BLaER1 treated with 17β-estradiol and CSF1 and Interleukin-3, amounts not matched to agents 10 nM and 100 nM (cell line): ENCODE data around the gene GABRB2.

Experiments
- H3K27ac ChIP-seq, 11 experiments: shearing (Covaris generic); formaldehyde crosslinking; 2 replicates each; pipeline ENCODE4 v1.8.1; 2022
- H3K27me3 ChIP-seq, 11 experiments: shearing (Covaris generic); formaldehyde crosslinking; 2 replicates each; pipeline ENCODE4 v1.8.1; 2022
- H3K36me3 ChIP-seq, 11 experiments: shearing (Covaris generic); formaldehyde crosslinking; 2 replicates each; pipeline ENCODE4 v1.8.1; 2022
- H3K4me1 ChIP-seq, 10 experiments: shearing (Covaris generic); formaldehyde crosslinking; 2 replicates each; pipeline ENCODE4 v1.8.1; 2022
- H3K4me2 ChIP-seq, 11 experiments: shearing (Covaris generic); formaldehyde crosslinking; 2 replicates each; pipeline ENCODE4 v1.8.1; 2022
- H3K4me3 ChIP-seq, 10 experiments: shearing (Covaris generic); formaldehyde crosslinking; 2 replicates each; pipeline ENCODE4 v1.8.1; 2022
- H3K9ac ChIP-seq, 11 experiments: shearing (Covaris generic); formaldehyde crosslinking; 2 replicates each; pipeline ENCODE4 v1.8.1; 2022
- H3K9me3 ChIP-seq, 11 experiments: shearing (Covaris generic); formaldehyde crosslinking; replicated peaks in 1 of 11; 2 replicates each; pipeline ENCODE4 v1.8.1; 2022
- H4K20me1 ChIP-seq, 11 experiments: shearing (Covaris generic); formaldehyde crosslinking; 2 replicates each; pipeline ENCODE4 v1.8.1; 2022
- Cebpa-rat ChIP-seq, 11 experiments: shearing (Covaris generic); IDR thresholded peaks; 2 replicates each; pipeline ENCODE4 v1.8.1; 2022

The GABRB2 gene

DNA sequence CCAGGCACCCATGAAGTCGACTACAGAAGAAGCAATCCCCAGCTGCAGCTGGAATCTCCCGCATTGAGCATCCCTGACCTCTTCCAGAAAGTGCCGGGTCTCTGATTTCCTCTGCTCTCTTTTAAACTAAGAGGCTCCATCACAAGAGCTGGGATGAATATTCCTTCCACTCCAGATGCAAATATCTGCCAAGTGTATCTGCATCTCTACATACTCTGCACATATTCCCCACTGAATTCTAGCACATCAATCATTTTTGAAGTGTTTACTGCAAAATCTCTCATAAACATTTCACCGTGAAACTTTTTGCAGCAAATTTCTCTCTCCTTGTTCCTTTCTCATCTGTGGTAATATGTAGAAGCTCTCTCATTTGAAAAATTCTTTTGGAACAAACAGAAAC, 161.5 kb downstream of the GABRB2 start:
- no peaks in the 10 kb centered on the region for H4K20me1 ChIP-seq
- H3K4me2 ChIP-seq = no peak overlapping the region
- no peak overlapping the region for H3K27ac ChIP-seq
- no peaks in the 10 kb centered on the region for H3K36me3 ChIP-seq
- H3K4me1 ChIP-seq = no peaks in the 10 kb centered on the region
- TF ChIP-seq Cebpa-rat (IDR thresholded peaks at IDR 0.05) = no peak
- H3K9ac ChIP-seq = no peak overlapping the region
- no peaks in the 10 kb centered on the region for H3K27me3 ChIP-seq
- no peak overlapping the region for H3K4me3 ChIP-seq
- H3K9me3 ChIP-seq = no peaks in the 10 kb centered on the region

GRCh38 chr5:161382685-161383084, 163.8 kb downstream of the GABRB2 start:
- H3K36me3 ChIP-seq = no peaks in the 10 kb centered on the region
- H4K20me1 ChIP-seq = no peaks in the 10 kb centered on the region
- no peak overlapping the region for H3K4me3 ChIP-seq
- H3K27ac ChIP-seq = no peak overlapping the region
- TF ChIP-seq Cebpa-rat (IDR thresholded peaks at IDR 0.05) = no peak
- H3K4me1 ChIP-seq = no peaks in the 10 kb centered on the region
- H3K9ac ChIP-seq = no peak overlapping the region
- no peaks in the 10 kb centered on the region for H3K27me3 ChIP-seq
- H3K9me3 ChIP-seq = no peaks in the 10 kb centered on the region
- no peak overlapping the region for H3K4me2 ChIP-seq

GRCh38 chr5:161380486-161380885, 166.0 kb downstream of the GABRB2 start:
- H3K27me3 ChIP-seq = no peaks in the 10 kb centered on the region
- H3K36me3 ChIP-seq = no peaks in the 10 kb centered on the region
- no peak overlapping the region for H3K4me3 ChIP-seq
- H3K9me3 ChIP-seq = no peaks in the 10 kb centered on the region
- H3K4me1 ChIP-seq = no peaks in the 10 kb centered on the region
- H4K20me1 ChIP-seq = no peaks in the 10 kb centered on the region
- H3K4me2 ChIP-seq = no peak overlapping the region
- H3K27ac ChIP-seq = no peak overlapping the region
- no peak overlapping the region for H3K9ac ChIP-seq
- TF ChIP-seq Cebpa-rat (IDR thresholded peaks at IDR 0.05) = no peak

DNA sequence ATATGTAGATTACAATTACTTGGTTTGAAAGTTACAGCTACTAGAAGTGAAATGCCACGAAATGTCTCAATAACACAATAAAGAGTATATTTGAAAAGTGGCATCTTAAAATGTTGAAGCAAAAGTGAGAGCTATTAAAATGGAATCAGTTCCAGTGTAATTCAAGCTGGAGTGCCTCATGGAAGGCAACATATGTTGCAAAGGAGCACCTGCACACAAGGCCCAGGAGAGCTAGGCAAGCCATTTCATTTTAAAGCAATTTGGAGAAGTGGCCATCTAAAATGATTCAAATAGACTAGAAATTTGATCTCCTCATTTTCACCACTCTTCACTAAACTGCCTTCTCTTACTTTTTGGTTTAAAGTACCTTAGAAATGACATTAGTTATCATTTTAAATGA, 167.8 kb downstream of the GABRB2 start:
- H3K36me3 ChIP-seq = no peaks in the 10 kb centered on the region
- H3K27me3 ChIP-seq = no peaks in the 10 kb centered on the region
- no peak overlapping the region for H3K4me3 ChIP-seq
- no peaks in the 10 kb centered on the region for H3K9me3 ChIP-seq
- no peak overlapping the region for H3K27ac ChIP-seq
- no peaks in the 10 kb centered on the region; a peak in 1 of 22 replicates for H4K20me1 ChIP-seq
- no peak overlapping the region for H3K9ac ChIP-seq
- TF ChIP-seq Cebpa-rat (IDR thresholded peaks at IDR 0.05) = no peak
- no peaks in the 10 kb centered on the region for H3K4me1 ChIP-seq
- no peak overlapping the region for H3K4me2 ChIP-seq

DNA sequence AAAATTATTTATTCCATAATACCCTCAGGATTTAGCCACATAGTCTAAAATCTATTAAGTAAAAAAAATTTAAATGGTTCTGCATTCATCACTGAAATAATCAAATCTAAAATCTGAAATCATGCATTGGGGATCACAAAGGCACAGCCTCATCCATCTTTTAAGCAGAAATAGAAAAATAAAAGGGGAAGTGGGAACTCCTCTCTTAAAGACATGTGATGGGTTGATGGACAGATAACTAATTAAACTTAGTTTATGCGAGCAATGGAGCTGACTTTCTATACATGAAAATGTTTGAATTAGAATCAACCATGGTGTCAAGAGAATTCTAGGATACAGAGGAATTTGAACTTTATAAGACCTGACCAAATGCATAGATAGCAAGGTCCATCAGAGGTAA, 170.5 kb downstream of the GABRB2 start:
- no peak overlapping the region for H3K27ac ChIP-seq
- no peaks in the 10 kb centered on the region for H3K36me3 ChIP-seq
- no peak overlapping the region for H3K4me2 ChIP-seq
- no peaks in the 10 kb centered on the region for H3K27me3 ChIP-seq
- TF ChIP-seq Cebpa-rat (IDR thresholded peaks at IDR 0.05) = no peak
- no peak overlapping the region for H3K9ac ChIP-seq
- H3K9me3 ChIP-seq = no peaks in the 10 kb centered on the region
- H4K20me1 ChIP-seq = no peaks in the 10 kb centered on the region; a peak in 1 of 22 replicates
- H3K4me3 ChIP-seq = no peak overlapping the region
- no peaks in the 10 kb centered on the region for H3K4me1 ChIP-seq

- H3K9ac ChIP-seq = no peak overlapping the region
- H3K9me3 ChIP-seq = no peaks in the 10 kb centered on the region
- no peak overlapping the region for H3K4me2 ChIP-seq
- H3K4me3 ChIP-seq = no peak overlapping the region
- H3K27ac ChIP-seq = no peak overlapping the region
- no peaks in the 10 kb centered on the region; a peak in 1 of 22 replicates for H4K20me1 ChIP-seq
- H3K36me3 ChIP-seq = no peaks in the 10 kb centered on the region
- no peaks in the 10 kb centered on the region for H3K4me1 ChIP-seq
- TF ChIP-seq Cebpa-rat (IDR thresholded peaks at IDR 0.05) = no peak
- no peaks in the 10 kb centered on the region for H3K27me3 ChIP-seq
Observed at GRCh38 chr5:161373345-161373707, 173.2 kb downstream of the GABRB2 start.

GRCh38 chr5:161372682-161373344, 173.7 kb downstream of the GABRB2 start:
- Histone ChIP-seq H3K4me1 (no peaks in the 10 kb centered on the region), H3K9ac (no peak overlapping the region), H3K9me3 (no peaks in the 10 kb centered on the region), H3K36me3 (no peaks in the 10 kb centered on the region), H3K27me3 (no peaks in the 10 kb centered on the region), H3K4me2 (no peak overlapping the region), H4K20me1 (no peaks in the 10 kb centered on the region; a peak in 1 of 22 replicates), H3K4me3 (no peak overlapping the region), H3K27ac (no peak overlapping the region)
- TF ChIP-seq Cebpa-rat (IDR thresholded peaks at IDR 0.05) = no peak

- H3K27me3 ChIP-seq = no peaks in the 10 kb centered on the region
- H3K9me3 ChIP-seq = no peaks in the 10 kb centered on the region
- no peak for TF ChIP-seq Cebpa-rat (IDR thresholded peaks at IDR 0.05)
- no peaks in the 10 kb centered on the region for H3K4me1 ChIP-seq
- no peaks in the 10 kb centered on the region; a peak in 1 of 22 replicates for H4K20me1 ChIP-seq
- no peaks in the 10 kb centered on the region for H3K36me3 ChIP-seq
- H3K9ac ChIP-seq = no peak overlapping the region
- H3K4me3 ChIP-seq = no peak overlapping the region
- H3K27ac ChIP-seq = no peak overlapping the region
- no peak overlapping the region for H3K4me2 ChIP-seq
Observed at GRCh38 chr5:161369022-161369421, 177.5 kb downstream of the GABRB2 start.

DNA sequence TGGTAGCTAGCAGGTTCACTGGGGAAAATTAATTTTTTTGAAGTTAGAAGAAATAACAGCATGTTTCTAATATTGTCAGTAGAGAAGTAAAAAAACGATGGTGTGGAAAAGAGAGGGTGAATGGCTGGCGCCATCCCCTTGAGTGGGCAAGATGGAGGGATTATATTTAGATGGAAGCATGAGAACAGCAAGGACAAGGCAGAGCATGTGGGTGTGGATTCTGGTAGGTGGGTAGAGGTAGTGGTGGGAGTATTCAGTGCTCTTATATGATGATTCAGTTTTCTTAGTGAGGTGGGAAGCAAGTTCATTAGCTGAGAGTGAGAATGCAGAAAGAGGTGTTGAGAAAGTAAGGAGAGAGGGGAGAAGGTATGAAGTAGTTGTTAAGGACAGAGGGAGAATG, 188.1 kb downstream of the GABRB2 start:
- Histone ChIP-seq H3K27ac (no peak overlapping the region), H3K27me3 (no peaks in the 10 kb centered on the region), H3K4me1 (no peaks in the 10 kb centered on the region), H3K4me2 (no peak overlapping the region), H3K4me3 (no peak overlapping the region), H4K20me1 (no peaks in the 10 kb centered on the region), H3K9ac (no peak overlapping the region), H3K9me3 (no peaks in the 10 kb centered on the region), H3K36me3 (no peaks in the 10 kb centered on the region)
- TF ChIP-seq Cebpa-rat (IDR thresholded peaks at IDR 0.05) = no peak

DNA sequence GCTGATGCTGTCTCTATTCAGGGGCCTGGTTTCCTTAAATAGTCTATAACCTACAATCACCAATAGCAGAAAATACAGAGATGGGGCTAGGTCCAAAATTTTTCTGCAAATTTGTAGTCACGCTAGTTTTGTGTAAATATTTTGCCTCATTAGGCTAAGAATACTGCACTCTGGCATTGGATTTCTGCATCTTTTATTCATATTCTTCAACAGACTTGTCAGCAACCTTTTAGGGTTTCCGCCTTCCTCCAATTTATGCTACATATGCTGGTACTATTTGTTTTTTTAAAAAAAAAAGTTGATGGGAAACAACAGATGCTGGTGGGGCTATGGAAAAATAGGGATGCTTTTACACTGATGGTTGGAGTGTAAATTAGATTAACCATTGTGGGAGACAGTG, 202.3 kb downstream of the GABRB2 start:
- no peaks in the 10 kb centered on the region for H3K4me1 ChIP-seq
- no peaks in the 10 kb centered on the region for H3K27me3 ChIP-seq
- no peak overlapping the region for H3K27ac ChIP-seq
- H3K9ac ChIP-seq = no peak overlapping the region
- no peaks in the 10 kb centered on the region for H4K20me1 ChIP-seq
- H3K9me3 ChIP-seq = no peaks in the 10 kb centered on the region
- TF ChIP-seq Cebpa-rat (IDR thresholded peaks at IDR 0.05) = no peak
- H3K4me3 ChIP-seq = no peak overlapping the region
- H3K4me2 ChIP-seq = no peak overlapping the region
- H3K36me3 ChIP-seq = no peaks in the 10 kb centered on the region
